Activated T-cell treated with anti-CD3 and anti-CD28 coated beads for 48 hours (primary cell): ENCODE measurements around the gene UBE3B.

Source experiments
- DNase-seq: peaks from one replicate; pipeline ENCODE4 v3.0.0-alpha.2; 2020; ENCODE audit warnings: low read depth

UBE3B gene

GRCh38 chr12:109552971-109553370 lies 75.5 kb downstream of the UBE3B start:
- DNase-seq = no peak

GRCh38 chr12:109553483-109553882 lies 76.0 kb downstream of the UBE3B start:
- DNase-seq = no peak

GRCh38 chr12:109553906-109554500 lies 76.6 kb downstream of the UBE3B start:
- DNase-seq = no peak

- no peak for DNase-seq
Observed at GRCh38 chr12:109554761-109555160, 77.3 kb downstream of the UBE3B start.

- no peak for DNase-seq
Observed at GRCh38 chr12:109555431-109556315, 78.2 kb downstream of the UBE3B start.

GRCh38 chr12:109557200-109557599 lies 79.8 kb downstream of the UBE3B start:
- no peak for DNase-seq

GRCh38 chr12:109557805-109558204 lies 80.4 kb downstream of the UBE3B start:
- DNase-seq = no peak

GRCh38 chr12:109558374-109559199 lies 81.2 kb downstream of the UBE3B start:
- no peak for DNase-seq

GRCh38 chr12:109559200-109559505 lies 81.7 kb downstream of the UBE3B start:
- DNase-seq = no peak

- no peak for DNase-seq
Observed at GRCh38 chr12:109559601-109560000, 82.2 kb downstream of the UBE3B start.

- no peak for DNase-seq
Observed at GRCh38 chr12:109560867-109561710, 83.7 kb downstream of the UBE3B start.

- DNase-seq = no peak
Observed at GRCh38 chr12:109561711-109562030, 84.2 kb downstream of the UBE3B start.

- no peak for DNase-seq
Observed at GRCh38 chr12:109562871-109563270, 85.4 kb downstream of the UBE3B start.

GRCh38 chr12:109563291-109564284 lies 86.2 kb downstream of the UBE3B start:
- no peak for DNase-seq

- no peak for DNase-seq
Observed at GRCh38 chr12:109566424-109566823, 89.0 kb downstream of the UBE3B start.

GRCh38 chr12:109567296-109567695 lies 89.9 kb downstream of the UBE3B start:
- no peak for DNase-seq

- no peak for DNase-seq
Observed at GRCh38 chr12:109567967-109568366, 90.5 kb downstream of the UBE3B start.

- DNase-seq = no peak
Observed at GRCh38 chr12:109568486-109568885, 91.1 kb downstream of the UBE3B start.

GRCh38 chr12:109571773-109572505 lies 94.5 kb downstream of the UBE3B start:
- no peak for DNase-seq

- DNase-seq = no peak
Observed at GRCh38 chr12:109572506-109572845, 95.0 kb downstream of the UBE3B start.
